Hepatocyte (in vitro differentiated cells): Measurements from ENCODE around the gene SLC8B1. TPM values are rescaled to one million over a fixed set of nuclear protein-coding genes. Genes with fewer than 3 reads are reported as not detected.

Experiments
- DNase-seq: peaks from one replicate; pipeline ENCODE4 v3.0.0-alpha.2; 2016; ENCODE audit warnings: low spot score
- H2AFZ ChIP-seq: fragments of 200-600 bp; sonication (generic); 2 replicates; pipeline ENCODE4 v1.6.0; 2016; ENCODE audit warnings: antibody characterized with exemption, mild to moderate bottlenecking
- H3K27ac ChIP-seq: fragments of 200-600 bp; sonication (generic); 2 replicates; pipeline ENCODE4 v1.5.1; 2016; ENCODE audit warnings: mild to moderate bottlenecking
- H3K27me3 ChIP-seq: fragments of 200-600 bp; sonication (generic); 2 replicates; pipeline ENCODE4 v1.6.1; 2016
- H3K36me3 ChIP-seq: fragments of 200-600 bp; sonication (generic); replicated peaks from 2 replicates; pipeline ENCODE4 v1.5.1; 2016; ENCODE audit warnings: low read depth; ENCODE audit not compliant: insufficient read depth
- H3K4me1 ChIP-seq: fragments of 200-600 bp; sonication (generic); 2 replicates; pipeline ENCODE4 v1.5.1; 2016; ENCODE audit warnings: mild to moderate bottlenecking, moderate library complexity; ENCODE audit not compliant: insufficient read depth
- H3K4me2 ChIP-seq: fragments of 200-600 bp; sonication (generic); 2 replicates; pipeline ENCODE4 v1.6.0; 2016
- H3K4me3 ChIP-seq: fragments of 200-600 bp; sonication (generic); 2 replicates; pipeline ENCODE4 v1.5.1; 2016; ENCODE audit warnings: mild to moderate bottlenecking
- H3K79me2 ChIP-seq: fragments of 200-600 bp; sonication (generic); 2 replicates; pipeline ENCODE4 v1.6.0; 2017; ENCODE audit warnings: mild to moderate bottlenecking
- H3K9me2 ChIP-seq: fragments of 200-600 bp; sonication (generic); replicated peaks from 2 replicates; pipeline ENCODE4 v1.6.0; 2017; ENCODE audit warnings: mild to moderate bottlenecking; ENCODE audit not compliant: insufficient read depth
- H3K9me3 ChIP-seq: fragments of 200-600 bp; sonication (generic); 2 replicates; pipeline ENCODE4 v1.5.1; 2016; ENCODE audit warnings: low read depth, mild to moderate bottlenecking
- H4K20me1 ChIP-seq: fragments of 200-600 bp; sonication (generic); 2 replicates; pipeline ENCODE4 v1.6.0; 2016; ENCODE audit warnings: mild to moderate bottlenecking; ENCODE audit not compliant: insufficient read depth, poor library complexity, severe bottlenecking
- EZH2 ChIP-seq: fragments of 200-600 bp; sonication (generic); IDR thresholded peaks from 2 replicates; pipeline ENCODE4 v1.6.1; 2016; ENCODE audit warnings: antibody characterized with exemption, mild to moderate bottlenecking, borderline replicate concordance
- EZH2phosphoT487 ChIP-seq: fragments of 200-600 bp; sonication (generic); IDR thresholded peaks from one replicate; pipeline ENCODE4 v1.6.1; 2018; ENCODE audit warnings: antibody characterized with exemption, mild to moderate bottlenecking, low read depth, moderate library complexity; ENCODE audit not compliant: unreplicated experiment, severe bottlenecking
- WGBS: methylation state at CpG from one replicate; pipeline ENCODE4 v1.1.6; 2016; ENCODE audit warnings: low lambda C conversion rate; ENCODE audit errors: missing lambda C conversion rate; 5-methylcytosine and 5-hydroxymethylcytosine counted together
- polyA plus RNA-seq: library from polyadenylated mRNA; unstranded; fragments of >200 nt; fragmentation: Nextera tagmentation; extraction: Ambion mirVana; gene quantifications from 2 replicates; pipeline ENCODE4 v1.2.1, GENCODE V29; 2016
- total RNA-seq: library from RNA; depleted of rRNA; stranded (reverse); fragments of >200 nt; gene quantifications from 2 replicates; pipeline ENCODE4 v1.2.3, GENCODE V29; 2014
- TF ChIP-seq, protein P1 (sequence below): fragments of 200-600 bp; sonication (generic); IDR thresholded peaks from 2 replicates; pipeline ENCODE4 v1.5.1; 2016; ENCODE audit warnings: antibody characterized with exemption, mild to moderate bottlenecking; ENCODE audit not compliant: poor library complexity

Gene SLC8B1
- total and polyA plus RNA-seq, 2 experiments from 2014 or later, result 15.4 to 17.9 TPM

DNA sequence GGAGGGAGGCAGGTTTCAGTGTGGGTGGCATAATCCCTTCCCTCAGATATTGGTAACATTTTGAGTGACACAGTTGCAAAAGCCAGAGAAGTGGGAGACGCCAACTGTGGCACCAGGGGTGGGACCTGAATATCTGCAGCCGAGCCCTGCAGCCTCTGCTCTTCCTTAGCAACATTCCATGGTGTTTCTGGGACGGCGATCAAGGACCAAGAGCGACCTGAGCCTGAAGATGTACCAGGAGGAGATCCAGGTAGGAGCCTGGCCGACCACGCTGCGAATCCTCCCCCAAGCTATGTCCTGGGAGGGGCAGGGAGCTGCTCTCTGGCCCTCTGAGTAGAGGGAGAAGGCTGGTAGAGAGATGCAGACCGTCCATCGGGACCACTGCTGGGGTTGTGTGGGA is 41.8 kb downstream of the SLC8B1 start:
- Histone ChIP-seq H3K9me3 (no peaks in the 10 kb centered on the region), H2AFZ (no peak overlapping the region), H3K4me3 (no peak overlapping the region), H4K20me1 (no peaks in the 10 kb centered on the region), H3K79me2 (no peaks in the 10 kb centered on the region), H3K27me3 (no peaks in the 10 kb centered on the region), H3K4me1 (no peaks in the 10 kb centered on the region), H3K4me2 (no peak overlapping the region), H3K27ac (no peak overlapping the region), H3K9me2 (no peaks in the 10 kb centered on the region), H3K36me3 (no peaks in the 10 kb centered on the region)
- WGBS, result 96% methylated on average over 10 of the region's 10 CpGs
- TF ChIP-seq, protein P1, sequence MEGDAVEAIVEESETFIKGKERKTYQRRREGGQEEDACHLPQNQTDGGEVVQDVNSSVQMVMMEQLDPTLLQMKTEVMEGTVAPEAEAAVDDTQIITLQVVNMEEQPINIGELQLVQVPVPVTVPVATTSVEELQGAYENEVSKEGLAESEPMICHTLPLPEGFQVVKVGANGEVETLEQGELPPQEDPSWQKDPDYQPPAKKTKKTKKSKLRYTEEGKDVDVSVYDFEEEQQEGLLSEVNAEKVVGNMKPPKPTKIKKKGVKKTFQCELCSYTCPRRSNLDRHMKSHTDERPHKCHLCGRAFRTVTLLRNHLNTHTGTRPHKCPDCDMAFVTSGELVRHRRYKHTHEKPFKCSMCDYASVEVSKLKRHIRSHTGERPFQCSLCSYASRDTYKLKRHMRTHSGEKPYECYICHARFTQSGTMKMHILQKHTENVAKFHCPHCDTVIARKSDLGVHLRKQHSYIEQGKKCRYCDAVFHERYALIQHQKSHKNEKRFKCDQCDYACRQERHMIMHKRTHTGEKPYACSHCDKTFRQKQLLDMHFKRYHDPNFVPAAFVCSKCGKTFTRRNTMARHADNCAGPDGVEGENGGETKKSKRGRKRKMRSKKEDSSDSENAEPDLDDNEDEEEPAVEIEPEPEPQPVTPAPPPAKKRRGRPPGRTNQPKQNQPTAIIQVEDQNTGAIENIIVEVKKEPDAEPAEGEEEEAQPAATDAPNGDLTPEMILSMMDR, result no peak
- no peak for TF ChIP-seq EZH2
- TF ChIP-seq EZH2phosphoT487, result no peak
- no peak for DNase-seq

GRCh38 chr12:113292547-113292946 is 42.4 kb downstream of the SLC8B1 start:
- no peaks in the 10 kb centered on the region for H3K79me2 ChIP-seq
- no peaks in the 10 kb centered on the region for H4K20me1 ChIP-seq
- no peaks in the 10 kb centered on the region for H3K9me2 ChIP-seq
- H3K4me3 ChIP-seq, result no peak overlapping the region
- 95% methylated on average over 7 of the region's 7 CpGs for WGBS
- no peak for DNase-seq
- no peaks in the 10 kb centered on the region for H3K27me3 ChIP-seq
- H3K4me2 ChIP-seq, result no peak overlapping the region
- no peak for TF ChIP-seq EZH2
- TF ChIP-seq EZH2phosphoT487, result no peak
- TF ChIP-seq, protein P1, result no peak
- no peak overlapping the region for H3K27ac ChIP-seq
- no peaks in the 10 kb centered on the region for H3K9me3 ChIP-seq
- no peaks in the 10 kb centered on the region for H3K36me3 ChIP-seq
- no peaks in the 10 kb centered on the region for H3K4me1 ChIP-seq
- no peak overlapping the region for H2AFZ ChIP-seq

GRCh38 chr12:113292091-113292490 is 42.8 kb downstream of the SLC8B1 start:
- no peak overlapping the region for H2AFZ ChIP-seq
- H3K4me3 ChIP-seq, result no peak overlapping the region
- no peaks in the 10 kb centered on the region for H4K20me1 ChIP-seq
- TF ChIP-seq, protein P1, result no peak
- TF ChIP-seq EZH2phosphoT487 (no peak), EZH2 (no peak)
- H3K27me3 ChIP-seq, result no peaks in the 10 kb centered on the region
- H3K4me1 ChIP-seq, result no peaks in the 10 kb centered on the region
- H3K36me3 ChIP-seq, result no peaks in the 10 kb centered on the region
- no peak for DNase-seq
- WGBS, result 76% methylated on average over 6 of the region's 6 CpGs
- H3K27ac ChIP-seq, result no peak overlapping the region
- no peak overlapping the region for H3K4me2 ChIP-seq
- no peaks in the 10 kb centered on the region for H3K79me2 ChIP-seq
- no peaks in the 10 kb centered on the region for H3K9me3 ChIP-seq
- no peaks in the 10 kb centered on the region for H3K9me2 ChIP-seq

DNA sequence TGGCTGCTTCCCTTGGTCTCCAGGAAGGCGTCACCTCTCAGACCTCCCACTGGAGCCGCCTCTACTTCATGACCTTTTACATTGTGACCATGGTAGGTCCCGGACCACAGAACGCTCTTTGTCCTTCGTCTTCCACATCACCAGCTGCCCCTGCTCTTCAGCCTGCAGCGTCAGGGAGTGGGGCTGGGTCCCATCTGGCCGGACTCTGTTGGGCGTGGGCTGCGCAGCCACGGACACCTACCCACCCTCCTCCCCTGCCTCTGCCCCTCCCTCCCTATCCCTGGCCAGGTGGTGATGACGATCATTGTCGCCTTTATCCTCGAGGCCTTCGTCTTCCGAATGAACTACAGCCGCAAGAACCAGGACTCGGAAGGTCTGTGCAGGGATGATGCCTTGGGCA is 43.3 kb downstream of the SLC8B1 start:
- Histone ChIP-seq H3K27me3 (no peaks in the 10 kb centered on the region), H3K9me3 (no peaks in the 10 kb centered on the region), H3K4me1 (no peaks in the 10 kb centered on the region), H3K9me2 (no peaks in the 10 kb centered on the region), H3K36me3 (no peaks in the 10 kb centered on the region), H4K20me1 (no peaks in the 10 kb centered on the region), H2AFZ (no peak overlapping the region), H3K27ac (no peak overlapping the region), H3K4me2 (no peak overlapping the region), H3K4me3 (no peak overlapping the region), H3K79me2 (no peaks in the 10 kb centered on the region)
- WGBS, result 91% methylated on average over 13 of the region's 17 CpGs
- no peak for DNase-seq
- TF ChIP-seq, protein P1, result no peak
- TF ChIP-seq EZH2phosphoT487, result no peak
- no peak for TF ChIP-seq EZH2
